HG03139 (cell line): ENCODE data around the gene PPA2.
"Not testable (repeated sequence)": the region's sequence is repeated elsewhere in the genome, so short reads cannot be mapped to it uniquely, and the experiment has no call there.

Experiments used
- ATAC-seq: cut with Tn5 transposase; IDR thresholded peaks from one replicate; pipeline ENCODE4 v1.9.1; 2021; ENCODE audit not compliant: unreplicated experiment

The PPA2 gene

DNA sequence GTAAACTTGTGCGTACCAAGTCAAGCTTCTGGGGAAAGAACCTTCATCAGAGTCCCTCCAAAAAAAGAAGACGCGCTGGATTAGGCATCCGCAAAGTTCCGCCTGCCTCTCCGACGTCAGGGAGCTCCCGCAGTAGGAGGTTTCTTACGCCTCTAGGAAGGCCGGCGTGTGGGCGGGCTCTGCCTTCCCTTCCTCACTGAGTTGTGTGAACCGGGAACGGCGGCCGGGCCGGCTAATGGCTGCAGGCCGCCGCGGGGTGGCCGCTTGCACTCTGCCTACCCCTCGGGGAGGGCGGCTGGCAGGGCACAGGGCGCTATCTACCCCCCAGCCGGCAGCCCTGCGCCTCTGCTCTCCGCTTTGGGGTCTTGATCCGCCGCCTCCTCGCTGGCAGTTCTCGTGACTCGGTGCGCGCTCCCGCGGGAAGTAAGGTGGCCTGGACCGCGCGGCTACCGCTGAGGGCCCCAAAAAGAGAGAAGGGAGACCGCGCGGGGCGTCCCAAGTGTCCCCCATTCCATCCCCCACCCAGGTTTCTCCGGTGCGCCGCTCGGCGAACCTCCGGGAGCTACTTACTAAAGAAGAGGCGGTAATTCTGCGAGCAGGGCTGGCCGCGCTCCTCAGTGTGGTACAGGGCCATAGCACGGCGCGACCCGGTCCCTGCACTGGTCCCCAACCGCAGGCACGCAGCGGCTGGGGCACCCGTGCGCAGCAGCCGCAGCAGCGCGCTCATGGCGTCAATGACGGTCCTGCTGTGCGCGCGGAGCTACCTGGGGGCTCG lies at the start of gene PPA2:
Gene PPA2, minus strand, starts transcription at position 739 of the 775 bp plus-strand sequence. Its CDS starts 12 bp downstream, at position 727.
- ATAC-seq: peak; percentile 82

DNA sequence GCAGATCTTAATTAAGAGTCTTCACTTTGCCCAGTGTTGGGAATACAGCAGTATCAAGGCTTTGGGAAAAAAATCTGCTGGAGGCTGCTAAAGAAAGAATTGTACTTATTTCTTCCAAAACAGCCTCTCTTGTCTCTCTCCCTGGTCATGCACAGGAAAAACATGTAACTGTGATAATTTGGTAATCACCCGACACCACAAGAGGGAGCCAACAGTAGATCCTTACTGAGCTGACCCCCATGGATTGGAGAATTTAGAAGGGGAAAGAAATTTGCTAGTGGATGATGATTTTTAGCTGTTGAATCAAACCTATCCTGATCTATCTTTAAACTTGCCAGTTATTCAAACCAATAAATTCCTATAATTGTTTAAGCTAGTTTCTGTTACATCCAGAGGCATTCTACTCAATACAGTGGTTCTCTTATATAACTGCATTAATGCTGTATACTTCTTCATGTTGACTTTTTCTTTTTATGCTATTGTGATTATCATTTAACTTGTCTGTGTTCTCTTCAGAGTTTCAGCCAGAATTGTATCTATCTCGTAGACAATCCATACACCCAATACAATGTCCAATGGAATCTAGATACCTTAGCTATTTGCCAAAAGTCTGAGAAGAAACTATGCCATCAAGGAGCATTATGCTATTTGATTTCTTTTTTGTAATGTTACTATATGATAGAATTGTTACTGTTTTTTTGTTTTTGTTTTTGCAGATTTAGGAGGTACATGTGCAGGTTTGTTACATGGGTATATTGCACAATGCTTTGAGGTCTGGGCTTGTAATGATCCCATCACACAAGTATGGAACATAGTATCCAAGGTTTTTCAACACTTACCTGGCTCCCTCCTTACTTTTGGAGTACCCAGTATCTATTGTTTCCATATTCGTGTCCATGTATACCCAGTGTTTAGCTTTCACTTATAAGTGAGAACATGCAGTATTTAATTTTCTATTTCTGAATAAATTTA lies 47.2 kb upstream of the PPA2 start:
- ATAC-seq: no peak

DNA sequence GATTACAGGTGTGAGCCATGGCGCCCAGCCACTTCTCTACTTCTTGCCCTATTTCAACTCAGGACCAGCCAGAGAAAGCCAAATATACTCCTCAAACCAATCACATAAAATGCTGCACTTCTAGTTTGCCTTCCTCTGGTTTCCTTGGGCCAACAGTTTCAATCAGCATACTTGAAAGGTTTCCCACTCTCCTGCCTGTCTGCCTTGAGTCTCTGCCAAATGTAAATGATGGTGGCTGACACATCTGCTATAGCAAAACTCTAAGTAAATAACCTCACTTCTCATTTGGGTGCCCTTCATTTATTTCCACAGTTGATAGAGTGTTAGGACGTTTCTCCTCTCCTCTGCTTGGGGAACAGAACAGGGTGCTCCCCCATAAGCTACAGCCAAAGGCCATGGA lies 36.4 kb upstream of the PPA2 start:
- ATAC-seq: no peak

- peak; percentile 25 for ATAC-seq
Observed at GRCh38 chr4:105509714-105510113, 35.9 kb upstream of the PPA2 start.

DNA sequence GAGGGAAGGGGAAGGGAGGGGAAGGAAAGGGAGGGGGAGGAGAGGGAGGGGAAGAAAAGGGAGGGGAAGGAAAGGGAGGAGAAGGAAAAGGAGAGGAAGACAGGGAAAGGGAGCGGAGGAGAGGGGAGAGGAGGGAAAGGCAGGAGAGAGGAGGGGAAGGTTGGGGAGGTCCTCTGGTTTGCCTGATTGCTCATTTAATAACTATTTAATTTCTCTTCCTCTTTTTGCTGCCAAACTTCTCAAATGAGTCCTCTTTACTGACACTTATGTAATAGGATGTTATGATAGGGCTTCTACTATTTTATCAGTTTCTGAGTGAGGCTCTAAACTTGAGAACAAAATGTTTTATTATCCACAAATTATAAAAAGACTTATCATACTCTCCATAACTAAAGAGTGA lies 35.4 kb upstream of the PPA2 start:
- ATAC-seq: peak; percentile 88

DNA sequence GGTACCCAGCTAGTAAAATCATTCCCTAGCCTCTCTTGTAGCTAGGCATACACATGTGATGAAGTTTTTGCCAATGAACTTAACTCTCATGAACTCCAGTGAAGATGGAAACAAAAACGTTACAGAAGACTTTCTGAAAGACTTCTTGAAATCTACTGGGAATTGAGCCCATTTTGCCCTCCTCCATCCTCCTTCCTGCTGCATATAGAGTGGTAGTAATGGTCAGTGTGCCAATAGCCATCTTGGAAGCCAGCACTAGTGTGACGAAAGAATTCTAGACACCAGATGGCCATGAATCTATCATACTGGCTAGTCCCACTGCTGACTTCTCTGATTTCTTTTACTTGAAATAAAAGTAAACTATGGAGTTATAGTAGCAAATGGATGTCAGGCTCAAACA lies 30.9 kb upstream of the PPA2 start:
- ATAC-seq: no peak

DNA sequence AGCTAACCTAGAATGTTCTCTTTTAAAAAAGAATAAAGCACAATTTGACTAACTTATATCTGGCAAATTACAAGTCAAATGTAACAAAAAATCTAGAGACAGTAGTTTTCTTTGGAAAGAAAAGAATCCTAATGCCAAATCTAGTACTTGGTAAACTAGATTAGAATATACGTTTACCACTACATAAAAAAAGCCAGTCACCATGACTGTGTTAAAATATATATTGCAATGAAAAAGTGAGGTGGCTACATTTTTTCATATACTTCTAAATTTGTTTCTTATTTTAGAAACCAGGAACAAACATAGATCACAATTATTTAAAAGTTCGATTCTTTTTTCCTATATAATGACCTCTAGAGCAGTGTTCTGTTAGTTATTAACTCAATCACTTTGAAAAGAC lies 29.6 kb upstream of the PPA2 start:
- no peak for ATAC-seq

DNA sequence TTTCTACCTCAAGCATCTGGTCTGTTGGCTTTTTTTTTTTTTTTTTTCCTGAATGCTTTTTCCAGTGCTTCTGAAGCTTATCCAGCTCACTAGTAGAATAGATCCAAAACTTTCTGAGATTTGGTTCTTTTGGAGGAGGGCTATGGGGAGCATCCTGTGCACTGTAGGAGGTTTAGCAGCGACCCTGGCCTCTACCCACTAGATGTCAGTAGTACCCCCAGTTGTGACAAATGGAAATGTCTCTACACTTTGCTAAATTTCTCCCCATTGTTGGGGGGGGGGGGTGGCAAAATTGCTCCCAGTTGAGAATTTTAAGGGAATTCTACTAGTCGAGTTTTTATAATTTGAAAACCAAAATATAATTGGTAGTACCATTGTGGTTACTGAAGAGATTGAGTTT lies 23.0 kb upstream of the PPA2 start:
- no peak for ATAC-seq

- ATAC-seq: no peak
Observed at GRCh38 chr4:105495667-105496066, 21.8 kb upstream of the PPA2 start.

DNA sequence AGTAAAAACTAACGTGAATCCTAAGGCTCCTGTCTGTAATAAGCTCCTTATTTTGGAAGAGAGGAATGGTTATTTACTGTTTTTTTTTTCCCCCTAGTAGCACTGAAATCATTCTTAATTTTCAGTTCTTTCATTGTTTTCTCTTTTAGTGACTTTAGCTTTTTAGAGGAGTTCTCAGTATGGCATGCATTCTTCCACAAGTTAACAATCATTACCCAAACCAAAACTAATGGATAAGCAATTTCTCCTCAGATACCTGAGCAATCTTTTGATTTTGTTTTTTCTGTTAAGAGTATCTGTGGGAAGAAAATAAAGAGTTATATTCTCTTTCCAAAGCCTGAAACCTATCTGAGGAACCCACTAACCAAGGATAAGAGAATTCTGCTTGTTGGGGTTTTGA lies 16.7 kb upstream of the PPA2 start:
- no peak for ATAC-seq

- no peak for ATAC-seq
Observed at GRCh38 chr4:105483840-105484239, 10.0 kb upstream of the PPA2 start.

GRCh38 chr4:105474099-105474518 lies 247 bp upstream of the PPA2 start:
- ATAC-seq: peak; percentile 4

DNA sequence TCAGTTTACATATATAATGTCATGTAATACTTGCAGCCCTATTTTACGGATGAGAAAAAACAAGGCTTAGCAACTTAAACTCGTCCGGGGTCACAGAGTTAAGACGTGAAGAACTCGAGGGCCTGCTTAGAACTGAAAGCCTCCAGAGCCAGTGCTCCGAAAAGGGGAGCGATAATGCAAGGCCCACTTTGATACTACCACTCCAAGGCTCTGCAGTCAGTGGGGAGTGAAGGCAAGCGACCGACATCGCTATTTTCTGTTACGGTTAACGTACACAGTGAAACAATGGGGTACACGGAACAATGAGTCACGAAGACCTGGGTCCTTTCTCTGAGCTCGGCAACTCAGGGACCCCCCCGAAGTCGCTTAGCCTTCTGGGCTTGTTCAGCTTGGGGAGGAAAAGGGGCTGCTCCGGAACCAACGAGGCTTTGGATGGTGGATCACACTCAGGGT lies 965 bp downstream of the PPA2 start:
- no peak for ATAC-seq

- ATAC-seq: peak; percentile 31
Observed at GRCh38 chr4:105471566-105472176, 2.2 kb downstream of the PPA2 start.

DNA sequence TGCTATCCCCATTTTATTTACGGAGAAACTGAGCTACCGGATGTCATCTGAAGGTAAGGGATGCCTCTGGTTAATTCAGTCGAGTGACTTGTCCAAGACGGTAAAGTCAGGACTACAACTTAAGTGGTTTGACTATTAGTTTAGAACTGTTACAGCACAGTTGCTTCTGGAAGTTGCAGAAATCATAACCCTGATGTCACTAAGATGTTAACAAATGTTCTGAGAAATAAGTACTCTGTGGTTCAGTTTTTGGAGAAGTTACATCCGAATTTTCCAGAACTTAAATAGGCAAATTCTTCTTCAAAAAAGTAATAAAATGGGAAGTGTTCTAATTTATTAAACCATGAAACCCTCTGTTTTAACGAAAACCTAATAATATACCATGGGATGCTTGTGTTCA lies 3.1 kb downstream of the PPA2 start:
- no peak for ATAC-seq

- ATAC-seq: no peak
Observed at GRCh38 chr4:105469736-105470135, 4.1 kb downstream of the PPA2 start.

DNA sequence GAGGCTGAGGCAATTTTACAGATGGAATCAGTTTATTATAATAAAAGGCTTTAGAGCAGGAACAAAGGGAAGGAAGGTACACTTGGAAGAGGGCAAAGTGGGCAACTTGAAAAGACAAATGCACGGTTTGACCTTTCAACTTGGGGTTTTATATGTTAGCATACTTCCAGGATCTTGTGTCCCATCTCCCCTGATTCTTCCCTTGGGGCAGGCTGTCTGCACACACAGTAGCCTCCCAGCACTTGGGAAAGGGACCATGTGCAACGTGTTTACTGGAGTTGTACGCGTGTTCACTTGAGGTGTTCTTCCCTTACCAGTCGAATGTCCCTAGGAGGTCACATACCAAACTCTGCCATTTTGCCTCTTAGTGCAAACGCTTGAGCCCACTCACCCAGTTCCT lies 7.3 kb downstream of the PPA2 start:
- ATAC-seq: no peak

GRCh38 chr4:105464563-105464962 lies 9.3 kb downstream of the PPA2 start:
- ATAC-seq: not testable (repeated sequence)

GRCh38 chr4:105462576-105462975 lies 11.3 kb downstream of the PPA2 start:
- ATAC-seq: no peak

DNA sequence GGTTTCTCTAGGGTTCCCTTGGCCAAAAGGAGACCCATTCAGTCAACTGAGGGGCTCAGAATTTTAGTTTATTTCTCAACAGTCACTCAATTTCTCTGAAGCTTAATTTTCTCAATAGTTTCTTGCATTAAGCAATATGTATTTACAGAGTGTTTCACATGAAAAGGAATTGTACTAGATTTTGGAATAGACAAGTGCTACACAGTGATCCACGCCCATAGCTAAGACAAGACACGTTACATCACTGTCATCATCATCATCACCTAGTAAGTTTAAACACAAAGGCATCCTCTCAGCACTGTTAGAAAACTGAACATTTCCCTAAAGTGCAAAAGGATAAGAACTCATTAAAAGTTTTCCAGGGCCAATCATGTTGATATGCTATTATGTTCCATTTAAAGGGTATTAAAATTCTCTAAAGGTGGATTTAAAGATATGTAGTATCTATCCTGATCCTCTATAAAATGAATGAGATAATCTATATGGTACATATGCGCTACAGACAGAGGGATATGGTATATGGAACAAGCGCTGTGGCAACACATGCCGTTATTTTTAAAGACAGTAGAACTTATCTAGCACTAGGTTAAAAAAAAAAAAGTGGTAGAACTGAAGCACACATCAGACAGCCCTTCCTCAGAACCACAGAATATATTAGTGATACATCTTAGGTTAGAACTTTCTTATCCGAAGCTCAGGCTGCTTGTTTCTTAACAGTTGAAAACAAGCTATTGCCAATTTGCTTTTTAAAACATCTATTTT lies 12.1 kb downstream of the PPA2 start:
- ATAC-seq: no peak

DNA sequence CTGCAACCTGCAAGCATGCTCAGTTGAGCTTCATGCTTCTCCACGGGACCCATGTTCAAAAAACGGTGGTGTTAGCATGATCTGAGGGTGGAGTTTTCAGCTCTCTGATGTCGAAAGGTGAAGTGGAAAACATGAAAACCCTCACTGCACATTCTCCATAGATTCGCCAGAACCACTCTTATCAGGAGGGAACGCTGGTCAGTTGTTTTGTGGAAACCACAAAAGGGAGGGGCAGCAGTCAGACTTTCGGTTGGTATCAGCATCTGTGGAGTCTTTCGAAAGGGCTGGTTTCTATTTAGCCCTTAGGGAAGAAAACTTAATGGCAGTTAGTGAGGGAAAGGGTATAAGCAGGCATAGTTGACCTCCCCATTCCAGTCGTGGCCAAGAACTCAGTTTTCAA lies 12.6 kb downstream of the PPA2 start:
- peak; percentile 67 for ATAC-seq
